Vagina (tissue), 2 donors: ENCODE measurements around the gene SCCPDH. TPM values are rescaled to one million over a fixed set of nuclear protein-coding genes. Genes with fewer than 3 reads are reported as not detected.

Experiments used
- DNase-seq, 2 donors: peaks; one replicate each; pipeline ENCODE4 v3.0.0-alpha.2; 2017; ENCODE audit errors: extremely low spot score in 2 of 2
- H3K27ac ChIP-seq: fragments of 200-600 bp; sonication (generic); one replicate; pipeline ENCODE4 v1.5.1; 2019
- H3K27me3 ChIP-seq: fragments of 200-600 bp; sonication (generic); one replicate; pipeline ENCODE4 v1.5.1; 2019
- H3K36me3 ChIP-seq, 2 donors: fragments of 200-600 bp; sonication (generic); one replicate each; pipeline ENCODE4 v1.5.1; 2017 to 2019
- H3K4me1 ChIP-seq: fragments of 200-600 bp; sonication (generic); one replicate; pipeline ENCODE4 v1.5.1; 2019
- H3K4me3 ChIP-seq, 2 donors: fragments of 200-600 bp; sonication (generic); 1 replicate in 1 of 2; 2 replicates in 1 of 2; pipeline ENCODE4 v1.5.1; 2016 to 2019
- H3K9me3 ChIP-seq: fragments of 200-600 bp; sonication (generic); one replicate; pipeline ENCODE4 v1.5.1; 2019
- CTCF ChIP-seq, 3 experiments: fragments of 450-650 bp in 2 of 3; fragments of 200-600 bp in 1 of 3; sonication (generic) in 1 of 3; IDR thresholded peaks; one replicate each; pipeline ENCODE4 v1.5.1; 2017 to 2019; ENCODE audit warnings: antibody characterized with exemption in 3 of 3, mild to moderate bottlenecking in 2 of 3, moderate library complexity in 2 of 3
- POLR2A ChIP-seq, 2 donors: fragments of 450-650 bp; IDR thresholded peaks; one replicate each; pipeline ENCODE4 v1.6.1; 2017; ENCODE audit warnings: antibody characterized with exemption in 2 of 2, mild to moderate bottlenecking in 2 of 2, moderate library complexity in 2 of 2
- POLR2AphosphoS5 ChIP-seq, 2 donors: sonication (generic); formaldehyde crosslinking; IDR thresholded peaks; one replicate each; pipeline ENCODE4 v1.9.0; 2017; ENCODE audit warnings: antibody characterized with exemption in 2 of 2, mild to moderate bottlenecking in 2 of 2, low read depth in 1 of 2; ENCODE audit not compliant: insufficient read depth in 1 of 2
- intact Hi-C: fragments of 100-400 bp; cut with DNase I; formaldehyde crosslinking; loops from one replicate; pipeline ENCODE4 v1.15.1; 2023
- total RNA-seq: library from RNA; depleted of rRNA; stranded (reverse); fragments of >200 nt; gene quantifications from one replicate; pipeline ENCODE4 v1.2.3, GENCODE V29; 2016

The SCCPDH gene
- total RNA-seq, 1 donor from 2014 or later: 18.2 TPM

DNA sequence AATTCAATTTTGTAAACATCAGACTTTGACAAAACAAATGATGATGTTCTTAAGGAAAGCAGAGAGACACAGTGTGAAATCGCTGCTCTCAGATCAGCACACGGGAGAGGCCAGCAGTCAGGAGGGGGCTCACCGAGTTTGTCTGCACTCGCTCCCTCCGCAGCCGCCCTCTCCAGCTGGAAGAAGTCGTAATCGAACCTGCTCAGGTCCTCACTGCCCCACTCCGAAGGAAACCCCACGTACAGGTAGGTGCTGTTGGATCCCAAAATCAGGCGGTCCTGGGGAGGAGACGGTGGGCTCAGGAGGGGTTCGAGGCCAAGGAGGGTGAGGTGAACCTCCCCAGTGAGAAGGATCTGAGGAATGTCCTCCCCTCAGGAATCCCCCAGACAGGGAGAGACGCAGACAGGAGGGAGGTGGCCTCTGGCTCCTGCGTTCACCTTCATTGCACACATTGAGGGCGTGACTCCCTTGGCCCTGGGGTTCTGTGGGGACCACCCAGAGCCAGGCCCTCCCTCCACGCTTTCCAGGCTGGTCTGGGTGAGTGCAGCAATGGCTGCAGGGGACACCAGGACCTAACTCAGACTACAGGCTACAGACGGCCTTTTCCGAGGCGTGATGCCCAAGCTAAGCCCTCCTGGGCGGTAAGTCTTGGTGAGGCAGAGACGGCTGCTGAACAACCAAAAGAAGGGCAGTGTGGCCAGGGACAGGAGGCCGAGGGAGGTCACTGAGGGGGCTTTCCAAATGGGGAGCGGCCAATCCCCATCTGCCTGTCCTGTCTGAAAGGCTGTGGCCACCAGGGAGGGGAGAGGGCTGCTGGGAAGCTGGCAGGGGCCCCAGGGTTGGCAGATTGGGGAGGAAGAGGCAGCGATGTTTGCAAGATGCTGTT lies 65.5 kb downstream of the SCCPDH start:
- TF ChIP-seq POLR2AphosphoS5 (IDR thresholded peaks at IDR 0.05; ENCODE audit: insufficient read depth in 1 of 2, low read depth in 1 of 2) (no peak), POLR2A (IDR thresholded peaks at IDR 0.05) (no peak), CTCF (IDR thresholded peaks at IDR 0.05) (no peak)
- no peak for DNase-seq
- peak overlapping the region in 1 of 2 donors; percentile 36 for H3K4me3 ChIP-seq

DNA sequence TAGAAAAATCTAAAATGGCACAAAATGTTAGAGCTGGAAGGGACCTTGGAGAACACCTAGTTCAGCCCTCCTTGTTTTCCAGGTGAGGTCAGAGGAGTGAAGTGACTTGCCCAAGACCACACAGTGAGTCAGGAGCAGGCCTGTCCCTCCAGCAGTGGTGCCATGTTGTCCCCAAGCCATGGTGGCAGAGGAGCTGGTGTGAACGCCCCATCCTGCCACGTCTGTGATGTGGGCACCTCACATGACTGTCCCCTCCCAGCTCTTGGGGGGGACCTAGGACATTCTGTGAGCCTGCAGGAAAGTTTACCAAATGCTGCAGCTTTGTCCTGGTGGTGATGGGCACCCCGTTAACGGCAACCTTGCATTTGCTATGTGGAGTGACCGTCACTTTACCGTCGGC lies 66.2 kb downstream of the SCCPDH start:
- TF ChIP-seq POLR2AphosphoS5 (IDR thresholded peaks at IDR 0.05; ENCODE audit: insufficient read depth in 1 of 2, low read depth in 1 of 2): no peak
- no peaks in the 10 kb centered on the region for H3K9me3 ChIP-seq
- H3K27me3 ChIP-seq: no peaks in the 10 kb centered on the region
- no peak overlapping the region for H3K27ac ChIP-seq
- no peaks in the 10 kb centered on the region for H3K36me3 ChIP-seq
- H3K4me3 ChIP-seq: no peak overlapping the region
- peaks cover 22% of the 10 kb centered on the region for H3K4me1 ChIP-seq
- intact Hi-C loops: no loop called here
- no peak for DNase-seq

More for the DNA sequence above, 65.5 kb downstream of the SCCPDH start:
- Histone ChIP-seq H3K36me3 (no peaks in the 10 kb centered on the region), H3K27me3 (no peaks in the 10 kb centered on the region), H3K9me3 (no peaks in the 10 kb centered on the region), H3K27ac (no peak overlapping the region), H3K4me1 (peaks cover 15% of the 10 kb centered on the region)
- intact Hi-C loops: no loop called here

- H3K4me1 ChIP-seq: peaks cover 22% of the 10 kb centered on the region
- no peaks in the 10 kb centered on the region for H3K27me3 ChIP-seq
- no peaks in the 10 kb centered on the region for H3K36me3 ChIP-seq
- no peak for DNase-seq
- no peak overlapping the region for H3K27ac ChIP-seq
- intact Hi-C loops: no loop called here
- no peak overlapping the region for H3K4me3 ChIP-seq
- no peaks in the 10 kb centered on the region for H3K9me3 ChIP-seq
- TF ChIP-seq POLR2A (IDR thresholded peaks at IDR 0.05) (no peak), CTCF (IDR thresholded peaks at IDR 0.05) (no peak), POLR2AphosphoS5 (IDR thresholded peaks at IDR 0.05; ENCODE audit: insufficient read depth in 1 of 2, low read depth in 1 of 2) (no peak)
Measured at GRCh38 chr1:246790833-246791232, 66.6 kb downstream of the SCCPDH start.

DNA sequence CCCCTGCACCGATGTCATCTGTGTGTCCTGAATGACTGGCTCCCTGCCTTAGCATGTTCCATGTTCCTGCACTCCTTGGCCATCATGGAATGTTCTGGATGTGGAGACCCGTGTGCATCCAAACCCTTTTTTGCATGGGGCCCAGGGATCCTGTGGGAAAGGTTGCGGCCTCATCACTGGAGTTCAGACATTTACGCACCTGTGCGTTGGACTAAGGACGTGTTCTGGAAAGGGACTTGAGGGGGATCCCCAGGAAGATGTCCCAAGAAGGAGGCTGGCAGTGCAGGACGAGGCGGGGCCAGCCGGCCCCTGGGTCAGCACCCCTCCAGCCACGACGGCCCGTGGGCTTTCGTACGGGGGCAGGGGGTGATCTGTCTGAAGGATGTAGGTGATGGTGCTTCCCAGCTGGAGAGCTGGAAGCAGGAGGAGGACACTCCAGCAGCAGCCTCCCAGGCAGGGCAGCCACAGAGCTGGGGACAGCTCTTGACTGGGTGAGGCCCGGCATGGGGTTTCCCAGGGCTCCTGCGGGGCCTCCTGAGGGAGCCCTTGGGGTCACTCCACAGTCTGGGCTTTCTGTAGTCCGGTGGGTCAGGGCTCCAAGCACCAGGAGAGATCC lies 67.2 kb downstream of the SCCPDH start:
- no peaks in the 10 kb centered on the region for H3K27me3 ChIP-seq
- TF ChIP-seq CTCF (IDR thresholded peaks at IDR 0.05) (no peak), POLR2A (IDR thresholded peaks at IDR 0.05) (no peak), POLR2AphosphoS5 (IDR thresholded peaks at IDR 0.05; ENCODE audit: insufficient read depth in 1 of 2, low read depth in 1 of 2) (no peak)

GRCh38 chr1:246792603-246793002 lies 68.4 kb downstream of the SCCPDH start:
- no peak for DNase-seq
- Histone ChIP-seq H3K4me3 (no peak overlapping the region), H3K36me3 (no peaks in the 10 kb centered on the region), H3K4me1 (peaks cover 22% of the 10 kb centered on the region), H3K9me3 (no peaks in the 10 kb centered on the region), H3K27ac (no peak overlapping the region), H3K27me3 (no peaks in the 10 kb centered on the region)
- intact Hi-C loops: no loop called here
- TF ChIP-seq POLR2A (IDR thresholded peaks at IDR 0.05): no peak
- no peak for TF ChIP-seq POLR2AphosphoS5 (IDR thresholded peaks at IDR 0.05; ENCODE audit: insufficient read depth in 1 of 2, low read depth in 1 of 2)
- TF ChIP-seq CTCF (IDR thresholded peaks at IDR 0.05): no peak

More for the DNA sequence above, 67.2 kb downstream of the SCCPDH start:
- H3K9me3 ChIP-seq: no peaks in the 10 kb centered on the region
- no peaks in the 10 kb centered on the region for H3K36me3 ChIP-seq
- intact Hi-C loops: no loop called here
- no peak for DNase-seq
- H3K4me1 ChIP-seq: peaks cover 22% of the 10 kb centered on the region
- no peak overlapping the region for H3K4me3 ChIP-seq
- H3K27ac ChIP-seq: no peak overlapping the region
